HepG2 (cell line): ENCODE measurements around the gene ATXN2. TPM values are rescaled to one million over a fixed set of nuclear protein-coding genes. Genes with fewer than 3 reads are reported as not detected.
A peak's percentile ranks its signal among the peaks of the same experiment; 100 is the strongest.

Experiments used
- ATM ChIP-seq: fragments of 450-650 bp; IDR thresholded peaks from 2 replicates; pipeline ENCODE4 v1.7.1; 2017; ENCODE audit warnings: mild to moderate bottlenecking, borderline replicate concordance
- MEIS2 ChIP-seq: sonication (generic); formaldehyde crosslinking; IDR thresholded peaks from 2 replicates; pipeline ENCODE4 v1.9.0; 2021; ENCODE audit warnings: mild to moderate bottlenecking, missing genetic modification reagents
- MZF1 ChIP-seq: sonication (generic); formaldehyde crosslinking; IDR thresholded peaks from 2 replicates; pipeline ENCODE4 v1.8.1; 2023; ENCODE audit warnings: mild to moderate bottlenecking, missing genetic modification reagents, borderline replicate concordance
- NPAS2 ChIP-seq: sonication (generic); formaldehyde crosslinking; IDR thresholded peaks from 2 replicates; pipeline ENCODE4 v1.8.0; 2022; ENCODE audit warnings: mild to moderate bottlenecking, missing genetic modification reagents, borderline replicate concordance
- PBX3 ChIP-seq: sonication (generic); formaldehyde crosslinking; IDR thresholded peaks from 2 replicates; pipeline ENCODE4 v1.8.1; 2023; ENCODE audit warnings: missing genetic modification reagents, inconsistent platforms, borderline replicate concordance
- PHF5A ChIP-seq: IDR thresholded peaks from one replicate; pipeline ENCODE4 v1.6.1; 2018; ENCODE audit warnings: low read depth, missing genetic modification reagents; ENCODE audit not compliant: unreplicated experiment
- SP2 ChIP-seq: sonication (generic); formaldehyde crosslinking; IDR thresholded peaks from 2 replicates; pipeline ENCODE4 v1.5.1; 2020; ENCODE audit warnings: mild to moderate bottlenecking, missing genetic modification reagents
- ZBTB33 ChIP-seq: sonication (generic); formaldehyde crosslinking; IDR thresholded peaks from 2 replicates; pipeline ENCODE4 v1.4.0; 2020; ENCODE audit warnings: missing genetic modification reagents
- ZBTB4 ChIP-seq: sonication (generic); formaldehyde crosslinking; IDR thresholded peaks from 2 replicates; pipeline ENCODE4 v1.4.0; 2020; ENCODE audit warnings: missing genetic modification reagents, mild to moderate bottlenecking, borderline replicate concordance
- ZFP62 ChIP-seq: sonication (generic); formaldehyde crosslinking; IDR thresholded peaks from 2 replicates; pipeline ENCODE4 v1.4.0; 2020; ENCODE audit warnings: missing genetic modification reagents
- ZNF260 ChIP-seq: sonication (generic); formaldehyde crosslinking; IDR thresholded peaks from 2 replicates; pipeline ENCODE4 v1.4.0; 2020; ENCODE audit warnings: missing genetic modification reagents, low read depth, mild to moderate bottlenecking, borderline replicate concordance
- ZNF335 ChIP-seq: sonication (generic); formaldehyde crosslinking; IDR thresholded peaks from 2 replicates; pipeline ENCODE4 v1.4.0; 2020; ENCODE audit warnings: missing genetic modification reagents
- ZNF44 ChIP-seq: sonication (generic); formaldehyde crosslinking; IDR thresholded peaks from 2 replicates; pipeline ENCODE4 v1.5.1; 2020; ENCODE audit warnings: mild to moderate bottlenecking, missing genetic modification reagents
- ZNF501 ChIP-seq: sonication (generic); formaldehyde crosslinking; IDR thresholded peaks from 2 replicates; pipeline ENCODE4 v1.5.1; 2020; ENCODE audit warnings: mild to moderate bottlenecking, moderate library complexity, missing genetic modification reagents
- ZNF546 ChIP-seq: sonication (generic); formaldehyde crosslinking; conservative IDR thresholded peaks from 2 replicates; pipeline ENCODE4 v1.8.1; 2023; ENCODE audit warnings: mild to moderate bottlenecking, missing genetic modification reagents
- ZNF569 ChIP-seq: sonication (generic); formaldehyde crosslinking; IDR thresholded peaks from 2 replicates; pipeline ENCODE4 v1.5.0; 2020; ENCODE audit warnings: mild to moderate bottlenecking, missing genetic modification reagents, moderate library complexity, borderline replicate concordance
- ZNF572 ChIP-seq: sonication (generic); formaldehyde crosslinking; IDR thresholded peaks from 2 replicates; pipeline ENCODE4 v1.5.1; 2020; ENCODE audit warnings: mild to moderate bottlenecking, missing genetic modification reagents
- ZNF597 ChIP-seq: sonication (generic); formaldehyde crosslinking; IDR thresholded peaks from 2 replicates; pipeline ENCODE4 v1.5.0; 2020; ENCODE audit warnings: missing genetic modification reagents
- ZNF660 ChIP-seq: sonication (generic); formaldehyde crosslinking; IDR thresholded peaks from 2 replicates; pipeline ENCODE4 v1.5.1; 2020; ENCODE audit warnings: mild to moderate bottlenecking, low read depth, missing genetic modification reagents, borderline replicate concordance
- ZNF703 ChIP-seq: sonication (generic); formaldehyde crosslinking; IDR thresholded peaks from 2 replicates; pipeline ENCODE4 v1.5.1; 2020; ENCODE audit warnings: missing genetic modification reagents, mild to moderate bottlenecking, moderate library complexity, borderline replicate concordance
- ZNF839 ChIP-seq: sonication (generic); formaldehyde crosslinking; IDR thresholded peaks from 2 replicates; pipeline ENCODE4 v1.4.0; 2020; ENCODE audit warnings: missing genetic modification reagents, mild to moderate bottlenecking, borderline replicate concordance
- ZNF878 ChIP-seq: sonication (generic); formaldehyde crosslinking; IDR thresholded peaks from 2 replicates; pipeline ENCODE4 v1.8.1; 2023; ENCODE audit warnings: mild to moderate bottlenecking, missing genetic modification reagents, moderate library complexity
- polyA plus RNA-seq, 8 experiments: library from polyadenylated mRNA; depleted of rRNA in 3 of 8; stranded (reverse) in 7 of 8; unstranded in 1 of 8; fragments of >200 nt; fragmentation: Illumina TruSeq in 4 of 8; extraction: Trizol in 4 of 8; gene quantifications; 2 replicates each; pipeline versions ENCODE4 v1.2.1 to v1.2.3, GENCODE V29; 2011 to 2016; ENCODE audit warnings: low read depth in 4 of 8, missing spikeins in 1 of 8, mixed read lengths in 1 of 8; ENCODE audit not compliant: insufficient read depth in 1 of 8
- total RNA-seq, 5 experiments: library from RNA; depleted of rRNA; stranded (reverse); fragments of >200 nt; fragmentation: Illumina TruSeq; extraction: Trizol; gene quantifications; 2 replicates each; pipeline ENCODE4 v1.2.3, GENCODE V29; 2016; ENCODE audit warnings: low read depth in 1 of 5

Gene ATXN2
- total and polyA plus RNA-seq, 2 of the 13 experiments (the other 11 are each of a cell fraction or from before 2014, with no cell fraction given) = 18.1 to 27.1 TPM

GRCh38 chr12:111597831-111598636 lies 1.1 kb downstream of the ATXN2 start (continued):
- TF ChIP-seq ZNF569 (CRISPR knock-in tag) (no peak), ZNF572 (CRISPR knock-in tag) (0 out of 2 replicates have a peak, but pooled peaks have one; percentile 61), ZNF335 (no peak), ZBTB33 (CRISPR knock-in tag) (no peak), NPAS2 (CRISPR knock-in tag) (no peak), ZNF501 (CRISPR knock-in tag) (no peak), PHF5A (no peak), ZNF546 (no peak), ZNF839 (CRISPR knock-in tag) (no peak), ZBTB4 (CRISPR knock-in tag) (no peak), ATM (no peak), ZNF44 (CRISPR knock-in tag) (no peak), SP2 (CRISPR knock-in tag) (no peak), ZNF597 (CRISPR knock-in tag) (no peak), ZNF260 (CRISPR knock-in tag) (no peak), MZF1 (CRISPR knock-in tag) (no peak), ZNF703 (CRISPR knock-in tag) (no peak), ZFP62 (CRISPR knock-in tag) (no peak), ZNF878 (CRISPR knock-in tag) (no peak), ZNF660 (CRISPR knock-in tag) (no peak), MEIS2 (CRISPR knock-in tag) (no peak), PBX3 (CRISPR knock-in tag) (no peak)
